Right lobe of liver (tissue), 4 donors: ENCODE data around the gene NEO1.

ENCODE experiments used
- POLR2A ChIP-seq: fragments of 450-650 bp; IDR thresholded peaks from one replicate; pipeline ENCODE4 v1.6.1; 2017; ENCODE audit warnings: antibody characterized with exemption, mild to moderate bottlenecking
- TF ChIP-seq, protein P1 (sequence below), 4 donors: fragments of 200-600 bp in 3 of 4; fragments of 450-650 bp in 1 of 4; IDR thresholded peaks; one replicate each; pipeline versions ENCODE4 v1.5.1 to v1.8.0; 2016 to 2022; ENCODE audit warnings: antibody characterized with exemption in 4 of 4, mild to moderate bottlenecking in 2 of 4
- donor health status: DM: no; HTN: no; CAD: no.
- donor health status: DM: no; HTN: no; CAD: no.
- donor health status: DM: no; HTN: yes; CAD: no.

DNA sequence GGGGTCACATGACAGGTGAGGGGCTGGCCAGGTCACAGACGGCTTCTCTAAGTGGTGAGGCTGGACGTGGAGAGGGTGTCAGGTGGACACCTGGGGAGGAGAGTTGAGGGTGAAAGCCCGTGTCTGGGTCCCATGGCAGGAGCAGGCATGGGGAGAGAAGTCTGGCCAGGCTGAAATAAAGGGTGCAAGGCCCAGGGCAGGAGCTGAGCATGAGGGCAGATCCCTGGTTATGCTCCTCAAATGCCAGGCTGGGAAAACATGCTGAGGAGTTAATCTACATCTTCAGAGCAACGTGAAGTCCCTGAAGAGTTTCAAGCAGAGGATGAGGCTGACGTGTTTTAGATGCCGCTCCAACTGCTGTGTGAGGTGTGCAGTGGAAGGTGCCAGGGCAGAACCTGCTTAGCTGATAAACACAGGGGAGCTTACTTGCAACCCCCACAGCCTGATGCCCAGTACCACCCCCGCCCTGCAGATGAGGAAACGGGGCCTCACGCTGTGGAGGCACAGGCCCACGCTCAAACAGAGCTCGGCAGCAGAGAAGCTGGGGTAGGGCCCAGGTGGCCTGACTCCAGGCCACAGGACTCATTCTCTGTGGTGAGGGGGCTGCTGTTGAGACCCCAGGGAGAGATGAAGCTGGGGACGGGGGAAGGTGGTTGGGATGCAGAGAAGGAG, 276.0 kb downstream of the NEO1 start:
- TF ChIP-seq, protein P1, sequence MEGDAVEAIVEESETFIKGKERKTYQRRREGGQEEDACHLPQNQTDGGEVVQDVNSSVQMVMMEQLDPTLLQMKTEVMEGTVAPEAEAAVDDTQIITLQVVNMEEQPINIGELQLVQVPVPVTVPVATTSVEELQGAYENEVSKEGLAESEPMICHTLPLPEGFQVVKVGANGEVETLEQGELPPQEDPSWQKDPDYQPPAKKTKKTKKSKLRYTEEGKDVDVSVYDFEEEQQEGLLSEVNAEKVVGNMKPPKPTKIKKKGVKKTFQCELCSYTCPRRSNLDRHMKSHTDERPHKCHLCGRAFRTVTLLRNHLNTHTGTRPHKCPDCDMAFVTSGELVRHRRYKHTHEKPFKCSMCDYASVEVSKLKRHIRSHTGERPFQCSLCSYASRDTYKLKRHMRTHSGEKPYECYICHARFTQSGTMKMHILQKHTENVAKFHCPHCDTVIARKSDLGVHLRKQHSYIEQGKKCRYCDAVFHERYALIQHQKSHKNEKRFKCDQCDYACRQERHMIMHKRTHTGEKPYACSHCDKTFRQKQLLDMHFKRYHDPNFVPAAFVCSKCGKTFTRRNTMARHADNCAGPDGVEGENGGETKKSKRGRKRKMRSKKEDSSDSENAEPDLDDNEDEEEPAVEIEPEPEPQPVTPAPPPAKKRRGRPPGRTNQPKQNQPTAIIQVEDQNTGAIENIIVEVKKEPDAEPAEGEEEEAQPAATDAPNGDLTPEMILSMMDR (IDR thresholded peaks at IDR 0.05): no peak
- no peak for TF ChIP-seq POLR2A
